MM.1S (cell line): ENCODE data around the gene PSTPIP2.

Source experiments
- DNase-seq: peaks from one replicate; pipeline ENCODE4 v3.0.0-alpha.2; 2015
- H2AFZ ChIP-seq: fragments of 300-600 bp; sonication (generic); 2 replicates; pipeline ENCODE4 v1.6.0; 2016; ENCODE audit warnings: antibody characterized with exemption, low read length
- H3F3A ChIP-seq: fragments of 300-600 bp; sonication (generic); 2 replicates; pipeline ENCODE4 v1.6.1; 2016; ENCODE audit warnings: mild to moderate bottlenecking, antibody characterized with exemption, low read length, moderate library complexity, mixed read lengths; ENCODE audit not compliant: insufficient read depth
- H3K27ac ChIP-seq: fragments of 300-600 bp; sonication (generic); 2 replicates; pipeline ENCODE4 v1.5.1; 2016; ENCODE audit warnings: mild to moderate bottlenecking, low read length
- H3K27me3 ChIP-seq: fragments of 300-600 bp; sonication (generic); replicated peaks from 2 replicates; pipeline ENCODE4 v1.6.0; 2016; ENCODE audit warnings: low read length; ENCODE audit not compliant: insufficient read depth
- H3K36me3 ChIP-seq: fragments of 300-600 bp; sonication (generic); replicated peaks from 2 replicates; pipeline ENCODE4 v1.6.1; 2016; ENCODE audit warnings: mild to moderate bottlenecking, low read length, mixed read lengths; ENCODE audit not compliant: insufficient read depth
- H3K4me1 ChIP-seq: fragments of 300-600 bp; sonication (generic); 2 replicates; pipeline ENCODE4 v1.6.1; 2016; ENCODE audit warnings: low read length, mixed read lengths
- H3K4me2 ChIP-seq: fragments of 300-600 bp; sonication (generic); 2 replicates; pipeline ENCODE4 v1.6.0; 2016; ENCODE audit warnings: low read depth, low read length
- H3K4me3 ChIP-seq: fragments of 300-600 bp; sonication (generic); 2 replicates; pipeline ENCODE4 v1.5.1; 2016; ENCODE audit warnings: low read length, mixed read lengths
- H3K79me2 ChIP-seq: fragments of 300-600 bp; sonication (generic); 2 replicates; pipeline ENCODE4 v1.6.1; 2016; ENCODE audit warnings: mixed run types, low read length, mixed read lengths
- H3K9ac ChIP-seq: fragments of 300-600 bp; sonication (generic); 2 replicates; pipeline ENCODE4 v1.6.1; 2016; ENCODE audit warnings: low read length, mixed read lengths
- H3K9me2 ChIP-seq: fragments of 300-600 bp; sonication (generic); replicated peaks from 2 replicates; pipeline ENCODE4 v1.6.1; 2016; ENCODE audit warnings: mild to moderate bottlenecking, low read length, mixed read lengths; ENCODE audit not compliant: insufficient read depth
- H3K9me3 ChIP-seq: fragments of 300-600 bp; sonication (generic); replicated peaks from 2 replicates; pipeline ENCODE4 v1.6.1; 2016; ENCODE audit warnings: mild to moderate bottlenecking, low read length, mixed read lengths; ENCODE audit not compliant: insufficient read depth
- H4K20me1 ChIP-seq: fragments of 300-600 bp; sonication (generic); 2 replicates; pipeline ENCODE4 v1.6.1; 2016; ENCODE audit warnings: mild to moderate bottlenecking, low read length, moderate library complexity, mixed read lengths; ENCODE audit not compliant: insufficient read depth
- CTCF ChIP-seq: fragments of 300-600 bp; sonication (generic); IDR thresholded peaks from 2 replicates; pipeline ENCODE4 v1.5.1; 2016; ENCODE audit warnings: antibody characterized with exemption, low read length, mixed read lengths
- EZH2 ChIP-seq: fragments of 300-600 bp; sonication (generic); optimal IDR thresholded peaks from 2 replicates; pipeline ENCODE3; 2017; ENCODE audit warnings: low read depth, mild to moderate bottlenecking, antibody characterized with exemption, low read length, mixed read lengths
- EZH2phosphoT487 ChIP-seq: fragments of 300-600 bp; sonication (generic); IDR thresholded peaks from 2 replicates; pipeline ENCODE4 v1.6.1; 2018; ENCODE audit warnings: antibody characterized with exemption, low read length

Gene PSTPIP2

GRCh38 chr18:46109386-46109785 is 37.3 kb upstream of the PSTPIP2 start:
- Histone ChIP-seq H4K20me1 (no peaks in the 10 kb centered on the region), H3K36me3 (no peaks in the 10 kb centered on the region), H2AFZ (no peak overlapping the region), H3K9ac (no peak overlapping the region), H3K9me3 (no peaks in the 10 kb centered on the region), H3K79me2 (peaks cover 13% of the 10 kb centered on the region; the same call in 1 of the 2 replicates), H3K4me1 (peaks cover 2% of the 10 kb centered on the region; the same call in 1 of the 2 replicates), H3K27ac (no peak overlapping the region), H3K4me2 (no peak overlapping the region), H3K4me3 (no peak overlapping the region), H3K27me3 (no peaks in the 10 kb centered on the region), H3F3A (no peaks in the 10 kb centered on the region), H3K9me2 (no peaks in the 10 kb centered on the region)
- TF ChIP-seq CTCF: no peak
- no peak for TF ChIP-seq EZH2phosphoT487
- TF ChIP-seq EZH2: no peak
- no peak for DNase-seq

GRCh38 chr18:46104128-46104911 is 32.3 kb upstream of the PSTPIP2 start, which contains the start of gene HAUS1:
HAUS1 (plus strand) TSS chr18:46104385; CDS start chr18:46104412, 27 bp downstream.
- peaks cover 2% of the 10 kb centered on the region; the same call in 1 of the 2 replicates for H3K4me1 ChIP-seq
- no peaks in the 10 kb centered on the region for H3K9me2 ChIP-seq
- no peak within 1 kb of the TSS for H3K27ac ChIP-seq
- H3K4me3 ChIP-seq: peak within 1 kb of the TSS; percentile 83
- H3F3A ChIP-seq: no peaks in the 10 kb centered on the region
- H3K79me2 ChIP-seq: peaks cover 14% of the 10 kb centered on the region; the same call in 1 of the 2 replicates
- no peaks in the 10 kb centered on the region for H3K36me3 ChIP-seq
- H3K9me3 ChIP-seq: no peaks in the 10 kb centered on the region
- H2AFZ ChIP-seq: peak within 1 kb of the TSS; percentile 90
- H3K9ac ChIP-seq: peak within 1 kb of the TSS; percentile 66
- no peaks in the 10 kb centered on the region for H3K27me3 ChIP-seq
- no peak for TF ChIP-seq EZH2
- no peak for TF ChIP-seq EZH2phosphoT487
- TF ChIP-seq CTCF: no peak
- DNase-seq: peak; percentile 84
- no peaks in the 10 kb centered on the region for H4K20me1 ChIP-seq
- H3K4me2 ChIP-seq: peak within 1 kb of the TSS; percentile 65

GRCh38 chr18:46099463-46099862 is 27.4 kb upstream of the PSTPIP2 start:
- Histone ChIP-seq H3K4me3 (no peak overlapping the region), H2AFZ (no peak overlapping the region), H3K79me2 (peaks cover 38% of the 10 kb centered on the region), H3K9ac (no peak overlapping the region), H3K9me2 (no peaks in the 10 kb centered on the region), H3K9me3 (no peaks in the 10 kb centered on the region), H3K4me1 (peaks cover 12% of the 10 kb centered on the region), H3K36me3 (peaks cover 8% of the 10 kb centered on the region), H3K4me2 (no peak overlapping the region), H3F3A (peaks cover 14% of the 10 kb centered on the region), H4K20me1 (peaks cover 14% of the 10 kb centered on the region), H3K27ac (no peak overlapping the region), H3K27me3 (no peaks in the 10 kb centered on the region)
- no peak for DNase-seq
- TF ChIP-seq EZH2phosphoT487 (no peak), EZH2 (no peak), CTCF (no peak)
